H1 (cell line): ENCODE results near the gene FRMPD4.

Source experiments
- ATF2 ChIP-seq: IDR thresholded peaks from 2 replicates; pipeline ENCODE4 v1.6.1; 2012; ENCODE audit warnings: low read length, inconsistent platforms
- BACH1 ChIP-seq: IDR thresholded peaks from 2 replicates; pipeline ENCODE4 v1.6.1; 2012; ENCODE audit warnings: low read length, improper control_type of control experiment
- CREB1 ChIP-seq: IDR thresholded peaks from 2 replicates; pipeline ENCODE4 v1.6.1; 2012; ENCODE audit warnings: inconsistent platforms
- EP300 ChIP-seq, 2 experiments: IDR thresholded peaks; 1 replicate in 1 of 2; 2 replicates in 1 of 2; pipeline ENCODE4 v1.6.1; 2011 to 2012; ENCODE audit warnings: low read depth in 2 of 2, low read length in 2 of 2, mild to moderate bottlenecking in 2 of 2, borderline replicate concordance in 1 of 2, inconsistent platforms in 1 of 2, moderate library complexity in 1 of 2
- POLR2AphosphoS5 ChIP-seq: IDR thresholded peaks from 2 replicates; pipeline ENCODE4 v1.6.1; 2011; ENCODE audit warnings: low read depth, low read length
- TF ChIP-seq, protein P1 (sequence below), 3 experiments: IDR thresholded peaks; 1 replicate in 2 of 3; 2 replicates in 1 of 3; pipeline versions ENCODE4 v1.5.1 to v1.6.1; 2011; ENCODE audit warnings: low read length in 3 of 3, mild to moderate bottlenecking in 3 of 3, inconsistent platforms in 2 of 3, low read depth in 1 of 3, moderate library complexity in 1 of 3; ENCODE audit not compliant: insufficient read depth in 1 of 3; ENCODE audit errors: control extremely low read depth in 1 of 3

DNA sequence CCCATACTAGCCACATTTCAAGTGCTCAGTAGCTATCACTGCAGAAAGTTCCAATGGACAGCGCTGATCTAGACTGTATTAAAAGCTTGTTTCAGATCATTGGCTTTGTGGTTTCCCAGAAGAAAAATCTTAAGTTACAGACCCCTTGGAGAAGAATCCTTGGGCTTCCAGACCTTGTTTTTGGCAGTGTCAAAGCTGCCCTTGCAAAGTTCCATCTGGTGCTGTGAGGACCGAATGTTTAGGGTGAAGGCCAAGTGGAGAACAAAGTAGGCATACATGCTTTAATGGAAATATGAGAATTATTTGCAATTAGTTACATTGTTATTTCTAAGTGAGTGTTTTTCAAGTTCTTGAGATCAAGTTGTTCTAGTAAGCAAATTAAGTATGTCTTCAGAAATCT lies 144.7 kb downstream of the FRMPD4 start:
- TF ChIP-seq ATF2, result no peak
- TF ChIP-seq POLR2AphosphoS5, result no peak
- TF ChIP-seq CREB1, result no peak
- TF ChIP-seq, protein P1, sequence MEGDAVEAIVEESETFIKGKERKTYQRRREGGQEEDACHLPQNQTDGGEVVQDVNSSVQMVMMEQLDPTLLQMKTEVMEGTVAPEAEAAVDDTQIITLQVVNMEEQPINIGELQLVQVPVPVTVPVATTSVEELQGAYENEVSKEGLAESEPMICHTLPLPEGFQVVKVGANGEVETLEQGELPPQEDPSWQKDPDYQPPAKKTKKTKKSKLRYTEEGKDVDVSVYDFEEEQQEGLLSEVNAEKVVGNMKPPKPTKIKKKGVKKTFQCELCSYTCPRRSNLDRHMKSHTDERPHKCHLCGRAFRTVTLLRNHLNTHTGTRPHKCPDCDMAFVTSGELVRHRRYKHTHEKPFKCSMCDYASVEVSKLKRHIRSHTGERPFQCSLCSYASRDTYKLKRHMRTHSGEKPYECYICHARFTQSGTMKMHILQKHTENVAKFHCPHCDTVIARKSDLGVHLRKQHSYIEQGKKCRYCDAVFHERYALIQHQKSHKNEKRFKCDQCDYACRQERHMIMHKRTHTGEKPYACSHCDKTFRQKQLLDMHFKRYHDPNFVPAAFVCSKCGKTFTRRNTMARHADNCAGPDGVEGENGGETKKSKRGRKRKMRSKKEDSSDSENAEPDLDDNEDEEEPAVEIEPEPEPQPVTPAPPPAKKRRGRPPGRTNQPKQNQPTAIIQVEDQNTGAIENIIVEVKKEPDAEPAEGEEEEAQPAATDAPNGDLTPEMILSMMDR (IDR thresholded peaks at IDR 0.05; ENCODE audit: control extremely low read depth in 1 of 3, insufficient read depth in 1 of 3, low read depth in 1 of 3, low read length in 3 of 3), result no peak
- TF ChIP-seq BACH1, result no peak
- TF ChIP-seq EP300 (IDR thresholded peaks at IDR 0.05; ENCODE audit: borderline replicate concordance in 1 of 2, low read depth in 2 of 2, low read length in 2 of 2), result no peak
